GM06990 (cell line): ENCODE measurements around the gene DAAM1.

Experiments used
- DNase-seq: peaks from one replicate; pipeline ENCODE4 v3.0.0-alpha.2; 2011; ENCODE audit not compliant: insufficient read length; ENCODE audit errors: extremely low read depth
- H3K27me3 ChIP-seq: replicated peaks from 2 replicates; pipeline ENCODE4 v1.6.0; 2011; ENCODE audit warnings: low read length; ENCODE audit not compliant: control insufficient read depth, insufficient read depth
- H3K36me3 ChIP-seq: 2 replicates; pipeline ENCODE4 v1.5.1; 2011; ENCODE audit warnings: low read length; ENCODE audit not compliant: control insufficient read depth, insufficient read depth
- H3K4me3 ChIP-seq: replicated peaks from 2 replicates; pipeline ENCODE4 v1.5.1; 2011; ENCODE audit warnings: low read depth, mild to moderate bottlenecking, control low read depth, low read length
- CTCF ChIP-seq: IDR thresholded peaks from 2 replicates; pipeline ENCODE4 v1.5.1; 2011; ENCODE audit warnings: low read length, control low read depth, mild to moderate bottlenecking, inconsistent platforms; ENCODE audit not compliant: insufficient read depth, poor library complexity, severe bottlenecking

The DAAM1 gene

GRCh38 chr14:59188461-59189090 lies at the start of gene DAAM1:
DAAM1 (plus strand) TSS chr14:59188667; CDS start chr14:59263478, 74,811 bp downstream.
- Histone ChIP-seq H3K27me3 (no peaks in the 10 kb centered on the region), H3K36me3 (no peaks in the 10 kb centered on the region), H3K4me3 (peak within 1 kb of the TSS; percentile 70)
- TF ChIP-seq CTCF: no peak
- peak; percentile 96 for DNase-seq

GRCh38 chr14:59139324-59139723 lies 49.1 kb upstream of the DAAM1 start:
- no peak for DNase-seq
- no peak for TF ChIP-seq CTCF
- Histone ChIP-seq H3K4me3 (no peak overlapping the region), H3K36me3 (no peaks in the 10 kb centered on the region), H3K27me3 (no peaks in the 10 kb centered on the region)

GRCh38 chr14:59140106-59140843 lies 48.2 kb upstream of the DAAM1 start:
- no peaks in the 10 kb centered on the region for H3K27me3 ChIP-seq
- H3K4me3 ChIP-seq: no peak overlapping the region
- no peak for TF ChIP-seq CTCF
- DNase-seq: no peak
- H3K36me3 ChIP-seq: no peaks in the 10 kb centered on the region

GRCh38 chr14:59146484-59146883 lies 42.0 kb upstream of the DAAM1 start:
- H3K4me3 ChIP-seq: no peak overlapping the region
- no peak for TF ChIP-seq CTCF
- H3K27me3 ChIP-seq: no peaks in the 10 kb centered on the region
- H3K36me3 ChIP-seq: no peaks in the 10 kb centered on the region
- DNase-seq: no peak

GRCh38 chr14:59147007-59147406 lies 41.5 kb upstream of the DAAM1 start:
- TF ChIP-seq CTCF: no peak

More at GRCh38 chr14:59147007-59147406, 41.5 kb upstream of the DAAM1 start:
- no peaks in the 10 kb centered on the region for H3K27me3 ChIP-seq
- no peaks in the 10 kb centered on the region for H3K36me3 ChIP-seq
- no peak for DNase-seq
- no peak overlapping the region for H3K4me3 ChIP-seq
